ENCODE results near the gene OAS2.

Gene OAS2

GRCh38 chr12:112939761-112940381 is 38.4 kb upstream of the OAS2 start:
- TF ChIP-seq REST (IDR thresholded peaks at IDR 0.05; ENCODE audit: low read depth) (no peak), YY1 (IDR thresholded peaks at IDR 0.05; ENCODE audit: low read depth) (no peak), CEBPB (IDR thresholded peaks at IDR 0.05) (no peak), TAF1 (IDR thresholded peaks at IDR 0.05; ENCODE audit: low read depth) (no peak), MAX (IDR thresholded peaks at IDR 0.05) (no peak), EGR1 (IDR thresholded peaks at IDR 0.05) (no peak), TEAD4 (IDR thresholded peaks at IDR 0.05) (no peak), TCF12 (IDR thresholded peaks at IDR 0.05; ENCODE audit: low read depth) (no peak), EP300 (IDR thresholded peaks at IDR 0.05; ENCODE audit: borderline replicate concordance) (no peak), USF1 (IDR thresholded peaks at IDR 0.05) (no peak), CREB1 (IDR thresholded peaks at IDR 0.05; ENCODE audit: low read depth) (no peak), ZBTB7A (IDR thresholded peaks at IDR 0.05; ENCODE audit: low read depth) (no peak), FOXM1 (IDR thresholded peaks at IDR 0.05; ENCODE audit: borderline replicate concordance, low read depth) (no peak)

- TF ChIP-seq CREB1 (IDR thresholded peaks at IDR 0.05; ENCODE audit: low read depth) = no peak
- TF ChIP-seq TEAD4 (IDR thresholded peaks at IDR 0.05) = no peak
- TF ChIP-seq USF1 (IDR thresholded peaks at IDR 0.05) = no peak
- TF ChIP-seq CEBPB (IDR thresholded peaks at IDR 0.05) = no peak
- TF ChIP-seq ZBTB7A (IDR thresholded peaks at IDR 0.05; ENCODE audit: low read depth) = no peak
- TF ChIP-seq MAX (IDR thresholded peaks at IDR 0.05) = no peak
- no peak for TF ChIP-seq TCF12 (IDR thresholded peaks at IDR 0.05; ENCODE audit: low read depth)
- no peak for TF ChIP-seq REST (IDR thresholded peaks at IDR 0.05; ENCODE audit: low read depth)
- no peak for TF ChIP-seq NFIC (IDR thresholded peaks at IDR 0.05)
- TF ChIP-seq TAF1 (IDR thresholded peaks at IDR 0.05; ENCODE audit: low read depth) = no peak
- TF ChIP-seq RAD21 (IDR thresholded peaks at IDR 0.05; ENCODE audit: low read depth) = no peak
- no peak for TF ChIP-seq EGR1 (IDR thresholded peaks at IDR 0.05)
- TF ChIP-seq YY1 (IDR thresholded peaks at IDR 0.05; ENCODE audit: low read depth) = no peak
- TF ChIP-seq FOXM1 (IDR thresholded peaks at IDR 0.05; ENCODE audit: borderline replicate concordance, low read depth) = no peak
- TF ChIP-seq EP300 (IDR thresholded peaks at IDR 0.05; ENCODE audit: borderline replicate concordance) = no peak
These were observed 36.6 kb upstream of the OAS2 start for GRCh38 chr12:112941528-112942335.

- no peak for TF ChIP-seq TCF12 (IDR thresholded peaks at IDR 0.05; ENCODE audit: low read depth)
- TF ChIP-seq USF1 (IDR thresholded peaks at IDR 0.05) = no peak
- no peak for TF ChIP-seq NFIC (IDR thresholded peaks at IDR 0.05)
- no peak for TF ChIP-seq EP300 (IDR thresholded peaks at IDR 0.05; ENCODE audit: borderline replicate concordance)
- no peak for TF ChIP-seq REST (IDR thresholded peaks at IDR 0.05; ENCODE audit: low read depth)
- no peak for TF ChIP-seq MAX (IDR thresholded peaks at IDR 0.05)
- no peak for TF ChIP-seq TEAD4 (IDR thresholded peaks at IDR 0.05)
These were observed 35.7 kb upstream of the OAS2 start for GRCh38 chr12:112942572-112942971.
